GM12878 (cell line): Measurements from ENCODE around the gene FN1. TPM values are rescaled to one million over a fixed set of nuclear protein-coding genes. Genes with fewer than 3 reads are reported as not detected.

Source experiments
- ATAC-seq: fragments of 200-7000 bp; cut with Tn5 transposase; 3 replicates; pipeline ENCODE4 v1.9.1; 2020; ENCODE audit warnings: mild to moderate bottlenecking, moderate library complexity
- BruUV-seq: library from RNA; stranded (reverse); fragments of 400-500 nt; replicated peaks from 2 replicates; lab custom pipeline; 2021; lab: Mats Ljungman, UMichigan
- CTCF ChIA-PET: fragments of 300-600 bp; sonication (Branson Sonifier 250); formaldehyde crosslinking; extraction: SDS; loops from one replicate; lab custom pipeline; 2021; ENCODE audit warnings: inconsistent platforms; lab: Yijun Ruan, JAX
- POLR2A ChIA-PET: fragments of 350-600 bp; formaldehyde crosslinking; extraction: SDS; loops from one replicate; lab custom pipeline; 2021; ENCODE audit warnings: inconsistent platforms; lab: Charles Lee
- RAD21 ChIA-PET: fragments of 300-600 bp; sonication (Branson Sonifier 250); formaldehyde crosslinking; loops from one replicate; lab custom pipeline; 2023; ENCODE audit warnings: antibody characterized with exemption; ENCODE audit not compliant: unreplicated experiment; lab: Charles Lee
- SMC1A ChIA-PET: fragments of 300-600 bp; sonication (Branson Sonifier 250); formaldehyde crosslinking; loops from one replicate; lab custom pipeline; 2023; ENCODE audit not compliant: unreplicated experiment, uncharacterized antibody; lab: Charles Lee
- DNase-seq: peaks from one replicate; pipeline ENCODE4 v3.0.0-alpha.2; 2011; ENCODE audit warnings: low read depth, low spot score
- FAIRE-seq: peaks from 3 replicates; lab custom pipeline; 2011; peaks lifted over from hg19 to GRCh38; lab: Jason Lieb, UNC
- H2AFZ ChIP-seq: 2 replicates; pipeline ENCODE4 v1.6.0; 2011; ENCODE audit warnings: low read depth, low read length, control low read depth; ENCODE audit not compliant: control insufficient read depth
- H3K27ac ChIP-seq: 2 replicates; pipeline ENCODE4 v1.5.1; 2011; ENCODE audit warnings: control low read depth; ENCODE audit not compliant: control insufficient read depth, insufficient read depth
- H3K27me3 ChIP-seq, 2 experiments: replicated peaks in 1 of 2; 2 replicates each; pipeline versions ENCODE4 v1.6.0 to v1.6.1; 2011; ENCODE audit warnings: low read length in 1 of 2; ENCODE audit not compliant: control insufficient read depth in 2 of 2, insufficient read depth in 2 of 2
- H3K36me3 ChIP-seq, 2 experiments: 2 replicates each; pipeline ENCODE4 v1.5.1; 2011; ENCODE audit warnings: low read length in 1 of 2; ENCODE audit not compliant: control insufficient read depth in 2 of 2, insufficient read depth in 2 of 2
- H3K4me1 ChIP-seq: 2 replicates; pipeline ENCODE4 v1.6.1; 2011; ENCODE audit warnings: mild to moderate bottlenecking, low read length, moderate library complexity, mixed read lengths; ENCODE audit not compliant: control insufficient read depth, insufficient read depth
- H3K4me2 ChIP-seq: 2 replicates; pipeline ENCODE4 v1.6.0; 2011; ENCODE audit warnings: control low read depth; ENCODE audit not compliant: control insufficient read depth, insufficient read depth
- H3K4me3 ChIP-seq: fragments of 200-600 bp; sonication (generic); 2 replicates; pipeline ENCODE4 v1.5.1; 2016
- H3K79me2 ChIP-seq: 2 replicates; pipeline ENCODE4 v1.6.0; 2011; ENCODE audit warnings: low read length; ENCODE audit not compliant: control insufficient read depth, insufficient read depth
- H3K9ac ChIP-seq: 2 replicates; pipeline ENCODE4 v1.8.0; 2011; ENCODE audit warnings: low read length, control low read depth, mixed read lengths; ENCODE audit not compliant: control insufficient read depth, insufficient read depth
- H3K9me3 ChIP-seq: replicated peaks from 3 replicates; pipeline ENCODE4 v1.5.1; 2011; ENCODE audit warnings: mild to moderate bottlenecking, low read length; ENCODE audit not compliant: control insufficient read depth, insufficient read depth
- H4K20me1 ChIP-seq: 2 replicates; pipeline ENCODE4 v1.6.0; 2011; ENCODE audit not compliant: control insufficient read depth, insufficient read depth
- JUND ChIP-seq: IDR thresholded peaks from 2 replicates; pipeline ENCODE4 v1.6.1; 2012; ENCODE audit warnings: low read depth, mild to moderate bottlenecking, low read length, improper control_type of control experiment, moderate library complexity
- NFYB ChIP-seq: IDR thresholded peaks from 2 replicates; pipeline ENCODE4 v1.6.1; 2011; ENCODE audit warnings: low read depth, mild to moderate bottlenecking, low read length, improper control_type of control experiment, moderate library complexity; ENCODE audit not compliant: insufficient read depth
- NR2C2 ChIP-seq: IDR thresholded peaks from 2 replicates; pipeline ENCODE4 v1.6.1; 2011; ENCODE audit warnings: borderline replicate concordance, low read depth; ENCODE audit not compliant: control insufficient read depth, insufficient read length
- SREBF1 ChIP-seq: IDR thresholded peaks from 2 replicates; pipeline ENCODE4 v1.6.1; 2012; ENCODE audit warnings: mild to moderate bottlenecking, low read length
- WRNIP1 ChIP-seq: IDR thresholded peaks from 2 replicates; pipeline ENCODE4 v1.6.1; 2011; ENCODE audit warnings: low read depth, low read length, improper control_type of control experiment, borderline replicate concordance
- WGBS: methylation state at CpG from one replicate; pipeline ENCODE4 v1.1.6; 2016; ENCODE audit warnings: low lambda C conversion rate; ENCODE audit not compliant: insufficient replicate concordance, insufficient coverage; ENCODE audit errors: missing lambda C conversion rate; 5-methylcytosine and 5-hydroxymethylcytosine counted together
- in situ Hi-C: fragments of 300-500 bp; cut with MboI; formaldehyde crosslinking; loops from 9 replicates; pipeline ENCODE4 v1.14.3; 2018; ENCODE audit warnings: mixed read lengths
- intact Hi-C: fragments of 100-400 bp; cut with micrococcal nuclease; formaldehyde crosslinking; loops from one replicate; pipeline ENCODE4 v1.14.2; 2022; ENCODE audit not compliant: unreplicated experiment
- polyA plus RNA-seq, 11 experiments: library from polyadenylated mRNA; depleted of rRNA in 4 of 11; unstranded in 6 of 11; stranded (reverse) in 5 of 11; fragments of >200 nt; fragmentation: Nextera tagmentation in 4 of 11; fragmentation: Illumina TruSeq in 1 of 11; extraction: Ambion mirVana in 4 of 11; extraction: Trizol in 1 of 11; gene quantifications; 1 replicate in 1 of 11; 2 replicates in 10 of 11; pipeline versions ENCODE4 v1.2.1 to v1.2.3, GENCODE V29; 2011 to 2016; ENCODE audit warnings: inconsistent platforms in 2 of 11, missing spikeins in 2 of 11, low read depth in 1 of 11
- total RNA-seq, 4 experiments: library from RNA; depleted of rRNA in 3 of 4; stranded (reverse); fragments of >200 nt in 3 of 4; fragmentation: Illumina TruSeq in 1 of 4; extraction: Trizol in 1 of 4; gene quantifications; 2 replicates each; pipeline versions ENCODE4 v1.2.1 to v1.2.3, GENCODE V29; 2013 to 2021

Gene FN1
- total and polyA plus RNA-seq, 10 of the 15 experiments (the other 5 are each of a cell fraction or from before 2014, with no cell fraction given): 0.60 to 9.4 (median 1.5) TPM

- TF ChIP-seq NR2C2 (no peak), JUND (no peak), NFYB (no peak), SREBF1 (no peak)
Measured at GRCh38 chr2:215413484-215413777, 22.4 kb downstream of the FN1 start (continued).

GRCh38 chr2:215411941-215412743, 23.7 kb downstream of the FN1 start:
- SMC1A ChIA-PET: no interaction called here
- in situ Hi-C loops: no loop called here

More at GRCh38 chr2:215411941-215412743, 23.7 kb downstream of the FN1 start:
- Histone ChIP-seq H3K27me3 (no peaks in the 10 kb centered on the region), H3K4me3 (no peak overlapping the region), H2AFZ (no peak overlapping the region), H3K4me1 (no peaks in the 10 kb centered on the region), H4K20me1 (no peaks in the 10 kb centered on the region), H3K9ac (no peak overlapping the region), H3K4me2 (no peak overlapping the region), H3K27ac (no peak overlapping the region), H3K79me2 (no peaks in the 10 kb centered on the region), H3K9me3 (no peaks in the 10 kb centered on the region; the same call in 2 of the 3 replicates), H3K36me3 (no peaks in the 10 kb centered on the region)
- DNase-seq (no peak), FAIRE-seq (no peak), ATAC-seq (no peak)
- BruUV-seq: no TSS peak
- intact Hi-C loops: no loop called here
- ChIA-PET RAD21 (interaction anchor here (0.6 kb wide), 2 partner anchors 21 to 451 kb away, joined by 4 to 7 read pairs; no protein-coding TSS in a partner anchor), CTCF (interaction anchor here (0.6 kb wide), 1 partner anchor 243 kb away, joined by 3 read pairs; no protein-coding TSS in a partner anchor), POLR2A (interaction anchor here (0.6 kb wide), 2 partner anchors 182 to 392 kb away, joined by 4 to 5 read pairs; no protein-coding TSS in a partner anchor)
- TF ChIP-seq WRNIP1: no peak
- 80% methylated on average over 9 of the region's 9 CpGs for WGBS
